OCI-LY7 (cell line): ENCODE data around the gene CHPT1. TPM values are rescaled to one million over a fixed set of nuclear protein-coding genes. Genes with fewer than 3 reads are reported as not detected.

Source experiments
- BruUV-seq: library from RNA; stranded (reverse); fragments of 400-500 nt; replicated peaks from 2 replicates; lab custom pipeline; 2021; lab: Mats Ljungman, UMichigan
- CTCF ChIA-PET: fragments of 300-600 bp; sonication (Branson Sonifier 250); formaldehyde crosslinking; loops from one replicate; lab custom pipeline; 2022; ENCODE audit warnings: antibody characterized with exemption; ENCODE audit not compliant: unreplicated experiment; lab: Charles Lee
- POLR2A ChIA-PET: fragments of 300-600 bp; sonication (Branson Sonifier 250); formaldehyde crosslinking; loops from one replicate; lab custom pipeline; 2022; ENCODE audit warnings: antibody characterized with exemption; lab: Charles Lee
- DNase-seq: peaks from one replicate; pipeline ENCODE4 v3.0.0-alpha.2; 2015; ENCODE audit warnings: low spot score
- H2AFZ ChIP-seq: fragments of 200-600 bp; sonication (generic), shearing (Covaris generic); 2 replicates; pipeline ENCODE4 v1.6.1; 2014; ENCODE audit warnings: mild to moderate bottlenecking, antibody characterized with exemption, low read length, moderate library complexity
- H3K27ac ChIP-seq: fragments of 200-600 bp; sonication (generic); 2 replicates; pipeline ENCODE4 v1.5.1; 2014; ENCODE audit warnings: mixed run types, low read depth, mild to moderate bottlenecking, moderate library complexity, low read length, inconsistent platforms; ENCODE audit not compliant: poor library complexity, severe bottlenecking
- H3K36me3 ChIP-seq: fragments of 200-600 bp; sonication (generic); 2 replicates; pipeline ENCODE4 v1.6.1; 2014; ENCODE audit warnings: mild to moderate bottlenecking, antibody characterized with exemption, low read length, moderate library complexity, mixed read lengths; ENCODE audit not compliant: insufficient read depth
- H3K4me1 ChIP-seq: fragments of 200-600 bp; sonication (generic); 2 replicates; pipeline ENCODE4 v1.5.1; 2014; ENCODE audit warnings: mild to moderate bottlenecking, low read length; ENCODE audit not compliant: insufficient read depth, poor library complexity, severe bottlenecking
- H3K4me2 ChIP-seq: fragments of 200-600 bp; sonication (generic); 2 replicates; pipeline ENCODE4 v1.6.1; 2014; ENCODE audit warnings: mild to moderate bottlenecking, low read length
- H3K4me3 ChIP-seq: fragments of 200-600 bp; sonication (generic); 2 replicates; pipeline ENCODE4 v1.5.1; 2014; ENCODE audit warnings: mild to moderate bottlenecking, low read depth, low read length; ENCODE audit not compliant: poor library complexity, severe bottlenecking
- H3K79me2 ChIP-seq: fragments of 200-600 bp; sonication (generic); 2 replicates; pipeline ENCODE4 v1.6.1; 2016; ENCODE audit warnings: low read depth, mild to moderate bottlenecking, low read length, moderate library complexity, mixed read lengths; ENCODE audit not compliant: insufficient read depth
- H3K9me2 ChIP-seq: fragments of 200-600 bp; sonication (generic); 2 replicates; pipeline ENCODE4 v1.6.1; 2016; ENCODE audit warnings: mild to moderate bottlenecking, low read length, mixed read lengths; ENCODE audit not compliant: insufficient read depth
- H3K9me3 ChIP-seq: fragments of 200-600 bp; sonication (generic); 2 replicates; pipeline ENCODE4 v1.6.1; 2014; ENCODE audit warnings: mild to moderate bottlenecking, mixed run types, low read length, mixed read lengths
- H4K20me1 ChIP-seq: fragments of 200-600 bp; sonication (generic); 2 replicates; pipeline ENCODE4 v1.6.1; 2014; ENCODE audit warnings: mild to moderate bottlenecking, antibody characterized with exemption, low read length, moderate library complexity, mixed read lengths; ENCODE audit not compliant: insufficient read depth
- EZH2phosphoT487 ChIP-seq: fragments of 200-600 bp; sonication (generic); IDR thresholded peaks from 2 replicates; pipeline ENCODE4 v1.6.1; 2018; ENCODE audit warnings: low read depth, borderline replicate concordance, mild to moderate bottlenecking, mixed run types, antibody characterized with exemption, low read length, moderate library complexity, mixed read lengths
- intact Hi-C: fragments of 100-400 bp; cut with micrococcal nuclease; formaldehyde crosslinking; loops from one replicate; pipeline ENCODE4 v1.10.0; 2022; ENCODE audit not compliant: unreplicated experiment
- total RNA-seq, 2 experiments: library from RNA; depleted of rRNA in 1 of 2; stranded (reverse); fragments of >200 nt in 1 of 2; shearing (Covaris generic) in 1 of 2; gene quantifications; 2 replicates each; pipeline ENCODE4 v1.2.3, GENCODE V29; 2014 to 2022
- TF ChIP-seq, protein P1 (sequence below): fragments of 200-600 bp; sonication (generic); conservative IDR thresholded peaks from 2 replicates; pipeline ENCODE4 v1.5.1; 2014; ENCODE audit warnings: mild to moderate bottlenecking, antibody characterized with exemption, low read length, moderate library complexity, mixed read lengths

CHPT1 gene
- total RNA-seq, 2 experiments from 2014 or later, result 44.3 to 56.6 TPM

DNA sequence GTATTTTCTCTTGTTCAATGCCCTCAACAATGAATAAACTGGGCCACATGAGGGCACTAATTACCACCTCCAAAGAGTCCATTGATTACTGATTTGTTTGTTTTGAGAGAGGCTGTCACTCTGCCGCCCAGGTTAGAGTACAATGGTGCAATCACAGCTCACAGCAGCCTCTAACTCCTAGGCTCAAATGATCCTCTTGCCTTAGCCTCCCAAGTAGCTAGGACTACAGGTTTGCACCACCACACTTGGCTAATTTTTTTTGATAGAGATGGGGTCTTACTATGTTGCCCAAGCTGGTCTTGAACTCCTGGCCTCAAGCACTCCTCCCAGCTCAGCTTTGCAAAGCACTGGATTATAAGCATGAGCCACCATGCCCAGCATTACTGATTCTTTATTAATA lies 70.1 kb downstream of the CHPT1 start:
- no peak for DNase-seq
- Histone ChIP-seq H3K4me3 (no peak overlapping the region), H3K27ac (no peak overlapping the region), H3K4me1 (peaks cover 24% of the 10 kb centered on the region), H3K36me3 (peaks cover 75% of the 10 kb centered on the region), H3K9me3 (no peaks in the 10 kb centered on the region), H2AFZ (no peak overlapping the region), H4K20me1 (no peaks in the 10 kb centered on the region), H3K4me2 (no peak overlapping the region), H3K79me2 (no peaks in the 10 kb centered on the region), H3K9me2 (no peaks in the 10 kb centered on the region)
- BruUV-seq, result no TSS peak
- no peak for TF ChIP-seq EZH2phosphoT487
- TF ChIP-seq, protein P1, sequence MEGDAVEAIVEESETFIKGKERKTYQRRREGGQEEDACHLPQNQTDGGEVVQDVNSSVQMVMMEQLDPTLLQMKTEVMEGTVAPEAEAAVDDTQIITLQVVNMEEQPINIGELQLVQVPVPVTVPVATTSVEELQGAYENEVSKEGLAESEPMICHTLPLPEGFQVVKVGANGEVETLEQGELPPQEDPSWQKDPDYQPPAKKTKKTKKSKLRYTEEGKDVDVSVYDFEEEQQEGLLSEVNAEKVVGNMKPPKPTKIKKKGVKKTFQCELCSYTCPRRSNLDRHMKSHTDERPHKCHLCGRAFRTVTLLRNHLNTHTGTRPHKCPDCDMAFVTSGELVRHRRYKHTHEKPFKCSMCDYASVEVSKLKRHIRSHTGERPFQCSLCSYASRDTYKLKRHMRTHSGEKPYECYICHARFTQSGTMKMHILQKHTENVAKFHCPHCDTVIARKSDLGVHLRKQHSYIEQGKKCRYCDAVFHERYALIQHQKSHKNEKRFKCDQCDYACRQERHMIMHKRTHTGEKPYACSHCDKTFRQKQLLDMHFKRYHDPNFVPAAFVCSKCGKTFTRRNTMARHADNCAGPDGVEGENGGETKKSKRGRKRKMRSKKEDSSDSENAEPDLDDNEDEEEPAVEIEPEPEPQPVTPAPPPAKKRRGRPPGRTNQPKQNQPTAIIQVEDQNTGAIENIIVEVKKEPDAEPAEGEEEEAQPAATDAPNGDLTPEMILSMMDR, result 0 out of 2 replicates have a peak, but pooled peaks have one; percentile 28
- POLR2A ChIA-PET, result interaction anchor here (0.6 to 1.0 kb wide), 2 partner anchors 13 to 330 kb away, joined by 3 to 4 read pairs; no protein-coding TSS in a partner anchor
- CTCF ChIA-PET, result no interaction called here
- intact Hi-C loops, result no loop called here

DNA sequence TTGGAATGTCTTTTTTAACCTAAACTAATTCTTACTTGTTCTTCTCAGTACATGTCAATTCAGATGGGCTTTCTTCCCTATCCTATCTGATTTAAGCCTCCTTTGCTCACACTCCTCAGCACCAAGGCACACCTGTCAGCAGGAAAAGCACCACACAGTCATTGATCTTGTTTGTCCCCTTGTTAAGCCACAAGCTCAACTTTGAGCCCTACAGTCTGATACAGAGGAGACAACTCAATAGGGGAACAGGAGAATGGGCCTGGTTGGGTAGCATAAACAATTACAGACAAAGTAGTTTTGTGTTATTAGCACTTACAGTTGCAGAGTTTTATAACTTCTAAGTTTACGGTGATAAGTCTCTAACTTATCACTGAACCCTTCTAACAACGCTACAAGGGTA lies 71.3 kb downstream of the CHPT1 start:
- POLR2A ChIA-PET, result interaction anchor here (0.9 to 2.3 kb wide), 6 partner anchors 9 to 26 kb away, joined by 3 to 8 read pairs (median 4); no protein-coding TSS in a partner anchor
- H3K4me2 ChIP-seq, result no peak overlapping the region
- H4K20me1 ChIP-seq, result no peaks in the 10 kb centered on the region
- no peak for TF ChIP-seq EZH2phosphoT487
- TF ChIP-seq, protein P1, result no peak
- BruUV-seq, result no TSS peak
- CTCF ChIA-PET, result interaction anchor here (1.4 kb wide), 1 partner anchor 62 kb away, joined by 5 read pairs; the partner anchor contains the start of gene GNPTAB
- intact Hi-C loops, result no loop called here
- no peak overlapping the region for H3K27ac ChIP-seq
- H3K36me3 ChIP-seq, result peaks cover 70% of the 10 kb centered on the region
- H3K9me3 ChIP-seq, result no peaks in the 10 kb centered on the region
- H3K4me3 ChIP-seq, result no peak overlapping the region
- DNase-seq, result no peak
- no peaks in the 10 kb centered on the region for H3K9me2 ChIP-seq
- no peaks in the 10 kb centered on the region for H3K79me2 ChIP-seq
- no peak overlapping the region for H2AFZ ChIP-seq
- peaks cover 36% of the 10 kb centered on the region for H3K4me1 ChIP-seq

DNA sequence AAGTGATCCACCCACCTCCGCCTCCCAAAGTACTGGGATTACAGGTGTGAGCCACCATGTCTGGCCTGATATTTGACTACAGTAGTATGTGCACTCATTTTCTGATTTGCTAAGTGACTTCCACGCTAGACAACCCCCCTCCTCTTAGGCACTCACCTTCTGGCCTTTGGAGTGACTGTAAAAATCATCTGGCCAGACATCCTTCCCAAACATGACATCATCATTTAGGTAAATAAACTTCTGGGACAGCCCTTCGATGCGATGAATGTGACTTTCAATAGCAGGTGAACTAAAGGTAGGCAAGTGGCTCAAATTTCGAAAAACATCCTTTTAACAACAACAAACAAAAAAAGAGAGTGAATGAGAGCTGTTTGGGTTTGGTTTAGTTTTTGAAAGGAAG lies 72.4 kb downstream of the CHPT1 start:
- ChIA-PET POLR2A (interaction anchor here (0.6 to 2.3 kb wide), 5 partner anchors 10 to 88 kb away, joined by 3 to 8 read pairs (median 4); no protein-coding TSS in a partner anchor), CTCF (interaction anchor here (0.5 kb wide), 1 partner anchor 62 kb away, joined by 5 read pairs; no protein-coding TSS in a partner anchor)
- H3K9me2 ChIP-seq, result no peaks in the 10 kb centered on the region
- no peak for DNase-seq
- H3K4me2 ChIP-seq, result no peak overlapping the region
- no peaks in the 10 kb centered on the region for H3K79me2 ChIP-seq
- peaks cover 65% of the 10 kb centered on the region for H3K36me3 ChIP-seq
- peaks cover 42% of the 10 kb centered on the region for H3K4me1 ChIP-seq
- intact Hi-C loops, result loop anchor here (5.0 to 10.0 kb wide), 2 partner anchors 292 to 715 kb away; partner anchors contain the start of genes IGF1 and WASHC3
- no peaks in the 10 kb centered on the region for H3K9me3 ChIP-seq
- H3K27ac ChIP-seq, result no peak overlapping the region
- BruUV-seq, result no TSS peak
- no peak overlapping the region for H3K4me3 ChIP-seq
- H4K20me1 ChIP-seq, result no peaks in the 10 kb centered on the region
- no peak overlapping the region for H2AFZ ChIP-seq
- TF ChIP-seq EZH2phosphoT487, result no peak
